Esophagus squamous epithelium (tissue), 4 donors: ENCODE results near the gene INPP5D.

ENCODE experiments used
- POLR2A ChIP-seq, 4 donors: fragments of 450-650 bp; IDR thresholded peaks; one replicate each; pipeline ENCODE4 v1.6.1; 2017; ENCODE audit warnings: antibody characterized with exemption in 4 of 4, mild to moderate bottlenecking in 4 of 4, moderate library complexity in 3 of 4
- TF ChIP-seq, protein P1 (sequence below), 6 experiments: fragments of 450-650 bp in 4 of 6; fragments of 200-600 bp in 2 of 6; sonication (generic) in 2 of 6; IDR thresholded peaks; one replicate each; pipeline ENCODE4 v1.5.1; 2016 to 2019; ENCODE audit warnings: antibody characterized with exemption in 6 of 6, mild to moderate bottlenecking in 4 of 6, moderate library complexity in 4 of 6

GRCh38 chr2:233245406-233245805 lies 185.3 kb downstream of the INPP5D start:
- TF ChIP-seq, protein P1, sequence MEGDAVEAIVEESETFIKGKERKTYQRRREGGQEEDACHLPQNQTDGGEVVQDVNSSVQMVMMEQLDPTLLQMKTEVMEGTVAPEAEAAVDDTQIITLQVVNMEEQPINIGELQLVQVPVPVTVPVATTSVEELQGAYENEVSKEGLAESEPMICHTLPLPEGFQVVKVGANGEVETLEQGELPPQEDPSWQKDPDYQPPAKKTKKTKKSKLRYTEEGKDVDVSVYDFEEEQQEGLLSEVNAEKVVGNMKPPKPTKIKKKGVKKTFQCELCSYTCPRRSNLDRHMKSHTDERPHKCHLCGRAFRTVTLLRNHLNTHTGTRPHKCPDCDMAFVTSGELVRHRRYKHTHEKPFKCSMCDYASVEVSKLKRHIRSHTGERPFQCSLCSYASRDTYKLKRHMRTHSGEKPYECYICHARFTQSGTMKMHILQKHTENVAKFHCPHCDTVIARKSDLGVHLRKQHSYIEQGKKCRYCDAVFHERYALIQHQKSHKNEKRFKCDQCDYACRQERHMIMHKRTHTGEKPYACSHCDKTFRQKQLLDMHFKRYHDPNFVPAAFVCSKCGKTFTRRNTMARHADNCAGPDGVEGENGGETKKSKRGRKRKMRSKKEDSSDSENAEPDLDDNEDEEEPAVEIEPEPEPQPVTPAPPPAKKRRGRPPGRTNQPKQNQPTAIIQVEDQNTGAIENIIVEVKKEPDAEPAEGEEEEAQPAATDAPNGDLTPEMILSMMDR (IDR thresholded peaks at IDR 0.05), result no peak
- TF ChIP-seq POLR2A (IDR thresholded peaks at IDR 0.05), result no peak
